Lung (tissue), 12 donors: ENCODE data around the gene LACRT. TPM values are rescaled to one million over a fixed set of nuclear protein-coding genes. Genes with fewer than 3 reads are reported as not detected.
"Not testable (repeated sequence)": the region's sequence is repeated elsewhere in the genome, so short reads cannot be mapped to it uniquely, and the experiment has no call there.

Source experiments
- ATAC-seq: fragments of 200-7000 bp; cut with Tn5 transposase; one replicate; pipeline ENCODE4 v1.9.1; 2020; ENCODE audit warnings: moderate number of reproducible peaks; ENCODE audit not compliant: insufficient read depth, low FRiP score
- DNase-seq, 3 donors: peaks; one replicate each; pipeline ENCODE4 v3.0.0-alpha.2; 2013 to 2017
- H3K27ac ChIP-seq, 2 donors: one replicate each; pipeline ENCODE4 v1.5.1; 2013; ENCODE audit warnings: mild to moderate bottlenecking in 2 of 2, moderate library complexity in 2 of 2, control low read depth in 1 of 2, inconsistent platforms in 1 of 2, low read depth in 1 of 2, low read length in 1 of 2
- H3K27me3 ChIP-seq, 3 donors: one replicate each; pipeline ENCODE4 v1.5.1; 2013; ENCODE audit warnings: low read length in 2 of 3; ENCODE audit not compliant: control insufficient read depth in 3 of 3, insufficient read depth in 3 of 3
- H3K36me3 ChIP-seq, 4 donors: one replicate each; pipeline ENCODE4 v1.5.1; 2013; ENCODE audit warnings: low read length in 4 of 4, mild to moderate bottlenecking in 1 of 4, moderate library complexity in 1 of 4; ENCODE audit not compliant: control insufficient read depth in 4 of 4, insufficient read depth in 4 of 4
- H3K4me1 ChIP-seq, 5 donors: one replicate each; pipeline ENCODE4 v1.5.1; 2013; ENCODE audit warnings: low read length in 5 of 5, mild to moderate bottlenecking in 2 of 5, moderate library complexity in 1 of 5; ENCODE audit not compliant: control insufficient read depth in 5 of 5, insufficient read depth in 5 of 5
- H3K4me3 ChIP-seq: one replicate; pipeline ENCODE4 v1.5.1; 2013; ENCODE audit warnings: mild to moderate bottlenecking, control low read depth, moderate library complexity
- H3K9ac ChIP-seq, 2 donors: one replicate each; pipeline ENCODE4 v1.5.1; 2013; ENCODE audit warnings: low read length in 2 of 2, control low read depth in 1 of 2; ENCODE audit not compliant: insufficient read depth in 1 of 2
- H3K9me3 ChIP-seq, 4 donors: one replicate each; pipeline ENCODE4 v1.5.1; 2013; ENCODE audit warnings: low read length in 3 of 4, mild to moderate bottlenecking in 1 of 4, moderate library complexity in 1 of 4; ENCODE audit not compliant: control insufficient read depth in 4 of 4, insufficient read depth in 3 of 4
- CTCF ChIP-seq: IDR thresholded peaks from 2 replicates; pipeline ENCODE4 v1.5.1; 2012; ENCODE audit warnings: mild to moderate bottlenecking; ENCODE audit errors: control extremely low read depth, extremely low read depth
- WGBS, 2 donors: extraction: QIAGEN DNeasy Blood & Tissue Kit; methylation state at CpG; one replicate each; pipeline ENCODE4 v1.1.7; 2013; 5-methylcytosine and 5-hydroxymethylcytosine counted together
- polyA plus RNA-seq, 2 donors: library from polyadenylated mRNA; stranded (reverse); fragments of 200-250 nt; gene quantifications; one replicate each; pipeline ENCODE4 v1.2.1, GENCODE V29; 2013
- total RNA-seq, 2 donors: library from RNA; depleted of rRNA in 1 of 2; stranded (reverse); fragments of >200 nt in 1 of 2; gene quantifications; one replicate each; pipeline ENCODE4 v1.2.1, GENCODE V29; 2014 to 2021
- donor health status: control.
- donor health status: control.
- donor health status: Bipolar disorder and iron deficiency.
- donor health status: healthy.
- donor health status: DM: yes; HTN: yes; CAD: no.

LACRT gene
- total and polyA plus RNA-seq, 4 donors = not detected

- H3K36me3 ChIP-seq = no peaks in the 10 kb centered on the region
- no peak within 1 kb of the TSS for H3K9ac ChIP-seq
- H3K27me3 ChIP-seq = peaks cover 0 to 2% (median 2%) of the 10 kb centered on the region in 3 donors
- no peak within 1 kb of the TSS for H3K27ac ChIP-seq
- no peaks in the 10 kb centered on the region for H3K9me3 ChIP-seq
- no peak within 1 kb of the TSS for H3K4me3 ChIP-seq
- ATAC-seq (no peak), DNase-seq (no peak)
- no peak for TF ChIP-seq CTCF
- 73 to 82% methylated on average over 2 of the region's 2 CpGs for WGBS, 2 donors
- no peaks in the 10 kb centered on the region for H3K4me1 ChIP-seq
Observed at GRCh38 chr12:54648265-54648664, 13.6 kb upstream of the LACRT start, which contains the start of gene DCD. TSS of gene DCD (minus strand) at chr12:54648365. CDS start at chr12:54648303, 62 bp downstream.

- Histone ChIP-seq H3K9ac (no peak overlapping the region), H3K27me3 (no peaks in the 10 kb centered on the region), H3K4me1 (no peaks in the 10 kb centered on the region), H3K4me3 (no peak overlapping the region), H3K36me3 (no peaks in the 10 kb centered on the region), H3K27ac (no peak overlapping the region), H3K9me3 (peaks cover 0 to 2% (median 0%) of the 10 kb centered on the region in 4 donors)
- DNase-seq (no peak), ATAC-seq (no peak)
- TF ChIP-seq CTCF = no peak
- 88 to 93% methylated on average over 1 of the region's 1 CpG for WGBS, 2 donors
Observed at GRCh38 chr12:54641554-54641953, 6.9 kb upstream of the LACRT start.

- Histone ChIP-seq H3K4me1 (no peaks in the 10 kb centered on the region), H3K27ac (no peak overlapping the region), H3K4me3 (no peak overlapping the region), H3K36me3 (no peaks in the 10 kb centered on the region), H3K9me3 (peaks cover 0 to 2% (median 0%) of the 10 kb centered on the region in 4 donors), H3K9ac (no peak overlapping the region), H3K27me3 (no peaks in the 10 kb centered on the region)
- ATAC-seq (no peak), DNase-seq (no peak)
- TF ChIP-seq CTCF = no peak
- 80 to 83% methylated on average over 4 of the region's 4 CpGs for WGBS, 2 donors
Observed at GRCh38 chr12:54641089-54641488, 6.4 kb upstream of the LACRT start.

GRCh38 chr12:54639112-54639511 lies 4.4 kb upstream of the LACRT start:
- not testable (repeated sequence) for H3K27ac ChIP-seq, H3K4me1 ChIP-seq, H3K4me3 ChIP-seq, H3K9ac ChIP-seq, H3K36me3 ChIP-seq, H3K27me3 ChIP-seq, ATAC-seq, DNase-seq, H3K9me3 ChIP-seq
- 93 to 98% methylated on average over 2 of the region's 2 CpGs for WGBS, 2 donors
